ENCODE results near the gene FILIP1. TPM values are rescaled to one million over a fixed set of nuclear protein-coding genes. Genes with fewer than 3 reads are reported as not detected.

The FILIP1 gene
- total RNA-seq, 1 experiment from 2014 or later, result 2.9 TPM

GRCh38 chr6:75331151-75331550 is 162.4 kb downstream of the FILIP1 start (continued):
- TF ChIP-seq ARID4B (CRISPR knock-in tag; IDR thresholded peaks at IDR 0.05; ENCODE audit: borderline replicate concordance) (no peak), ZNF281 (CRISPR knock-in tag; IDR thresholded peaks at IDR 0.05) (no peak), MXD4 (CRISPR knock-in tag; IDR thresholded peaks at IDR 0.05; ENCODE audit: borderline replicate concordance) (no peak), GABPB1 (CRISPR knock-in tag; IDR thresholded peaks at IDR 0.05) (no peak), STAT6 (CRISPR knock-in tag; conservative IDR thresholded peaks at IDR 0.05; ENCODE audit: low read depth) (no peak), ERG (CRISPR knock-in tag; IDR thresholded peaks at IDR 0.05) (no peak), CREM (CRISPR knock-in tag; IDR thresholded peaks at IDR 0.05) (no peak)

GRCh38 chr6:75329703-75330102 is 163.9 kb downstream of the FILIP1 start:
- DNase-seq (ENCODE audit: low spot score) (no peak), ATAC-seq (no peak)
- Mint-ChIP-seq H3K4me3 (no peak overlapping the region), H3K4me1 (peaks cover 48% of the 10 kb centered on the region), H3K36me3 (no peaks in the 10 kb centered on the region), H3K9me3 (peaks cover 3% of the 10 kb centered on the region), H3K27me3 (ENCODE audit: low read depth) (no peaks in the 10 kb centered on the region), H3K27ac (no peak overlapping the region)
- TF ChIP-seq SMAD4 (CRISPR knock-in tag; IDR thresholded peaks at IDR 0.05) (no peak), TEAD4 (CRISPR knock-in tag; IDR thresholded peaks at IDR 0.05) (no peak)
- ChIA-PET POLR2A (no interaction called here), CTCF (interaction anchor here (1.7 kb wide), 1 partner anchor 38 kb away, joined by 4 read pairs; no protein-coding TSS in a partner anchor)

- Mint-ChIP-seq H3K9me3 (peaks cover 13% of the 10 kb centered on the region), H3K4me3 (no peak overlapping the region), H3K27ac (no peak overlapping the region), H3K36me3 (no peaks in the 10 kb centered on the region; the same call in 1 of the 2 replicates), H3K4me1 (peaks cover 31% of the 10 kb centered on the region), H3K27me3 (ENCODE audit: low read depth) (no peaks in the 10 kb centered on the region)
- POLR2A ChIA-PET, result interaction anchor here (1.1 kb wide), 1 partner anchor 21 kb away, joined by 3 read pairs; no protein-coding TSS in a partner anchor
- CTCF ChIA-PET, result no interaction called here
- no peak for ATAC-seq
- DNase-seq (ENCODE audit: low spot score), result no peak
- TF ChIP-seq ZMAT4 (CRISPR knock-in tag; IDR thresholded peaks at IDR 0.05) (no peak), GTF2I (CRISPR knock-in tag; conservative IDR thresholded peaks at IDR 0.05) (no peak), NR2C2 (CRISPR knock-in tag; IDR thresholded peaks at IDR 0.05) (no peak), ZNF219 (CRISPR knock-in tag; IDR thresholded peaks at IDR 0.05; ENCODE audit: borderline replicate concordance) (no peak), SMAD4 (CRISPR knock-in tag; IDR thresholded peaks at IDR 0.05) (no peak), IRF1 (CRISPR knock-in tag; IDR thresholded peaks at IDR 0.05) (no peak), ZNF232 (CRISPR knock-in tag; IDR thresholded peaks at IDR 0.05) (no peak), HMGA2 (CRISPR knock-in tag; IDR thresholded peaks at IDR 0.05) (no peak), NFE2L1 (CRISPR knock-in tag; IDR thresholded peaks at IDR 0.05) (no peak), SMAD3 (CRISPR knock-in tag; IDR thresholded peaks at IDR 0.05; ENCODE audit: borderline replicate concordance) (no peak), ATF6 (CRISPR knock-in tag; IDR thresholded peaks at IDR 0.05) (no peak), ELF4 (CRISPR knock-in tag; IDR thresholded peaks at IDR 0.05; ENCODE audit: low read depth) (no peak)
These were observed 165.8 kb downstream of the FILIP1 start for GRCh38 chr6:75327807-75328206.
